Right lung (tissue), 10 donors: Measurements from ENCODE around the gene HHATL. TPM values are rescaled to one million over a fixed set of nuclear protein-coding genes. Genes with fewer than 3 reads are reported as not detected.

Source experiments
- DNase-seq, 2 donors: peaks; one replicate each; pipeline ENCODE4 v3.0.0-alpha.2; 2013
- long read RNA-seq, 8 donors: transcript quantifications; one replicate each; lab custom pipeline, GENCODE V29; 2026
- polyA plus RNA-seq, 5 donors: library from polyadenylated mRNA; unstranded; fragments of 120-200 nt; gene quantifications; one replicate each; pipeline versions ENCODE4 v1.2.1 to v1.2.3, GENCODE V29; 2013; ENCODE audit warnings: inconsistent platforms in 1 of 5, low replicate concordance in 1 of 5; ENCODE audit not compliant: insufficient read length in 5 of 5, insufficient read depth in 1 of 5

Gene HHATL
- 1 to 10 TPM in 3 of 5 donors, under 1 TPM in 1, not detected in 1; 0.84 to 3.0 (median 1.6) TPM for polyA plus RNA-seq
- long read RNA-seq, donor 1 = 0 reads
- long read RNA-seq, donor 2 = 0 reads
- long read RNA-seq, donor 3 = 0 reads
- long read RNA-seq, donor 4 = 0 reads
- long read RNA-seq, donor 5 = 0 reads
- long read RNA-seq, donor 6 = 0 reads
- long read RNA-seq, donor 7, partial matches to known transcripts = 0 of 1 reads
- long read RNA-seq, donor 7, other reads (novel, unspliced or antisense) = 0 of 1 reads
- long read RNA-seq, donor 8 = 0 reads

- no peak for DNase-seq
Observed at GRCh38 chr3:42702066-42702951, at the start of gene HHATL. HHATL (minus strand) TSS chr3:42702798; CDS start chr3:42700826, 1,972 bp downstream.

GRCh38 chr3:42751609-42752008, 49.0 kb upstream of the HHATL start:
- no peak for DNase-seq

- no peak for DNase-seq
Observed at GRCh38 chr3:42750834-42751233, 48.2 kb upstream of the HHATL start.

GRCh38 chr3:42749753-42750231, 47.2 kb upstream of the HHATL start:
- no peak for DNase-seq

- DNase-seq = no peak
Observed at GRCh38 chr3:42749025-42749752, 46.6 kb upstream of the HHATL start.

- DNase-seq = no peak
Observed at GRCh38 chr3:42747581-42747980, 45.0 kb upstream of the HHATL start.

GRCh38 chr3:42746455-42747450, 44.2 kb upstream of the HHATL start:
- DNase-seq = peak; percentile 83 to 86

GRCh38 chr3:42745776-42746454, 43.3 kb upstream of the HHATL start:
- no peak for DNase-seq

GRCh38 chr3:42745291-42745745, 42.7 kb upstream of the HHATL start:
- no peak for DNase-seq

- no peak for DNase-seq
Observed at GRCh38 chr3:42743204-42743995, 40.8 kb upstream of the HHATL start.

- DNase-seq = no peak
Observed at GRCh38 chr3:42742688-42743087, 40.1 kb upstream of the HHATL start.

- DNase-seq = no peak
Observed at GRCh38 chr3:42742259-42742658, 39.7 kb upstream of the HHATL start.

- no peak for DNase-seq
Observed at GRCh38 chr3:42741796-42742195, 39.2 kb upstream of the HHATL start.

- no peak for DNase-seq
Observed at GRCh38 chr3:42739401-42740158, 37.0 kb upstream of the HHATL start.

GRCh38 chr3:42736531-42736930, 33.9 kb upstream of the HHATL start:
- DNase-seq = no peak

- DNase-seq = no peak
Observed at GRCh38 chr3:42736081-42736480, 33.5 kb upstream of the HHATL start.

GRCh38 chr3:42735615-42736014, 33.0 kb upstream of the HHATL start:
- DNase-seq = no peak

- no peak for DNase-seq
Observed at GRCh38 chr3:42735019-42735418, 32.4 kb upstream of the HHATL start.
